Fibroblast of villous mesenchyme (primary cell): ENCODE results near the gene LTF. TPM values are rescaled to one million over a fixed set of nuclear protein-coding genes. Genes with fewer than 3 reads are reported as not detected.

Source experiments
- DNase-seq: peaks from one replicate; pipeline ENCODE4 v3.0.0-alpha.2; 2010; ENCODE audit warnings: low read depth
- H3K4me3 ChIP-seq: 2 replicates; pipeline ENCODE4 v1.5.1; 2011; ENCODE audit warnings: low read depth, mild to moderate bottlenecking, low read length
- total RNA-seq: library from RNA; depleted of rRNA; stranded (reverse); fragments of >200 nt; gene quantifications from 2 replicates; pipeline ENCODE4 v1.2.3, GENCODE V29; 2012
- TF ChIP-seq, protein P1 (sequence below): IDR thresholded peaks from 2 replicates; pipeline ENCODE4 v1.5.1; 2012; ENCODE audit warnings: low read depth, mild to moderate bottlenecking, low read length; ENCODE audit not compliant: insufficient read depth

Gene LTF
- total RNA-seq, 1 donor, result under 0.01 TPM

DNA sequence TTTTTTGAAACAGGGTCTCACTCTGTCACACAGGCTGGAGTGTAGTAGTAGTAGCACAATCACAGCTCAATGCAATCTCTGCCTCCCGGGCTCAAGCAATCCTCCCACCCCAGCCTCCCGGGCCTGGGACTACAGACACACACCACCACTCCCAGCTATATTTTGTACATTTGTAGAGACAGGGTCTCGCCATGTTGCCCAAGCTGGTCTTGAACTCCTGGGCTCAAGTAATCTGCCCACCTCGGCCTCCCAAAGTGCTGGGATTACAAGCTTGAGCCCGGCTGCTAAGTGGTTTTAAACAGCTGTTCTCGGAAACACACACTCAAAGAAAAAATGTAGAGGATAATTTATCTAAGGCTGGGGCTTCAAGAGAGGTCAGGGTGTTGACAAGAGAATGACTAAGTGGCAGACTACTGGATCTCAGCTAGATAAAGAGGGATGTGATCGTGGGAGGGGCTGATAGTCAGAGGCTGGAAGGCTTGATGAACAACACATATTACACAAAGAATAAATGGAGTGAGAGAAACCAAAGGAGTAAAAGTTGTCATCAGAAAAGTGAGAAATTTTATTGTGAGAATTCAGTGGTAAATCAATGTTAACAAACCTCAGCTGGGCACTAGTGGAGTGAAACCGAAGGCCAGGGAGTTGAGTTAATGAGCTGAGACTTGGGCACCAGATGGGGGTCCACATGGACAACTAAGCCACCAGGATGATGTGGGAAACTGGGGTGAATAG, 64.5 kb downstream of the LTF start:
- TF ChIP-seq, protein P1, sequence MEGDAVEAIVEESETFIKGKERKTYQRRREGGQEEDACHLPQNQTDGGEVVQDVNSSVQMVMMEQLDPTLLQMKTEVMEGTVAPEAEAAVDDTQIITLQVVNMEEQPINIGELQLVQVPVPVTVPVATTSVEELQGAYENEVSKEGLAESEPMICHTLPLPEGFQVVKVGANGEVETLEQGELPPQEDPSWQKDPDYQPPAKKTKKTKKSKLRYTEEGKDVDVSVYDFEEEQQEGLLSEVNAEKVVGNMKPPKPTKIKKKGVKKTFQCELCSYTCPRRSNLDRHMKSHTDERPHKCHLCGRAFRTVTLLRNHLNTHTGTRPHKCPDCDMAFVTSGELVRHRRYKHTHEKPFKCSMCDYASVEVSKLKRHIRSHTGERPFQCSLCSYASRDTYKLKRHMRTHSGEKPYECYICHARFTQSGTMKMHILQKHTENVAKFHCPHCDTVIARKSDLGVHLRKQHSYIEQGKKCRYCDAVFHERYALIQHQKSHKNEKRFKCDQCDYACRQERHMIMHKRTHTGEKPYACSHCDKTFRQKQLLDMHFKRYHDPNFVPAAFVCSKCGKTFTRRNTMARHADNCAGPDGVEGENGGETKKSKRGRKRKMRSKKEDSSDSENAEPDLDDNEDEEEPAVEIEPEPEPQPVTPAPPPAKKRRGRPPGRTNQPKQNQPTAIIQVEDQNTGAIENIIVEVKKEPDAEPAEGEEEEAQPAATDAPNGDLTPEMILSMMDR, result no peak
- no peak overlapping the region for H3K4me3 ChIP-seq
- peak; percentile 68 for DNase-seq

DNA sequence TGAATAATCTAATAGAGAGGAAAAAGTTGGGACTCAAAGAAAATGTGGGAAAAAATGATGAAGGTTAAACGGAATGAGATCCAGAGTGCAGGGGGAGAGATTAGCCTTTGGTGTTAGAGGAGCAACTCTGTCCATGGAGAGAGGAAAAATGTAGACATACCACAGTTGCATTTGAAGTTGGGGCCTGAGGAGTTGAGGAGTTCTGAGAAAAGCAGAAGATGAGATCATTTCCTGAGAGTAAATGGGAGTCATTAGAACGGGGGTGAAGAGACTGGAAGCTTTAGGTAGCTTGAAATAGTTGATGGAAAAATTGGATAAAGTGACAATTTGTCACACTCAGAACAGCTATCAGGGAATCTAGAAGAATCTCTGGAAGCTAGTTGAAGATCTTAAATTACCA, 65.1 kb downstream of the LTF start:
- TF ChIP-seq, protein P1, result no peak
- no peak for DNase-seq
- H3K4me3 ChIP-seq, result no peak overlapping the region

DNA sequence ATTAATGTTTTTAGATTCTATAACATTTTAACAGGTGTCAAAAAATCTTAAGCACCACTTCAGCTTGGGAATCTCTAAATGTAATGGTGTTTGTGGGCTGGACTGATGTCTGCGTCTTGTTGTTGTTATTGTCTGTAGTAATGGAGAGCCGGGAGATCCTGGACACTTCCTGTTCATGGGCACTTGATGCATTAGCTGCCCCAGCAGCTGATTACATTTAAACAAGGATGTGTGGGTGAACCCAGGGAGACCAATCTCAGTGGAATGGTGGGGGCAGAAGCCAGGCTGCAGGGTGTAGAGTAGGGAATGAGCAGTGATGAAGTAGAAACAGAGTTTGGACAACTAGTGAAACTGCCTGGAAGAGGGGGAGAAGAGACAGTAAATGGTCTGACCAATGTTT, 65.6 kb downstream of the LTF start:
- DNase-seq, result no peak
- H3K4me3 ChIP-seq, result no peak overlapping the region
- TF ChIP-seq, protein P1, result no peak

DNA sequence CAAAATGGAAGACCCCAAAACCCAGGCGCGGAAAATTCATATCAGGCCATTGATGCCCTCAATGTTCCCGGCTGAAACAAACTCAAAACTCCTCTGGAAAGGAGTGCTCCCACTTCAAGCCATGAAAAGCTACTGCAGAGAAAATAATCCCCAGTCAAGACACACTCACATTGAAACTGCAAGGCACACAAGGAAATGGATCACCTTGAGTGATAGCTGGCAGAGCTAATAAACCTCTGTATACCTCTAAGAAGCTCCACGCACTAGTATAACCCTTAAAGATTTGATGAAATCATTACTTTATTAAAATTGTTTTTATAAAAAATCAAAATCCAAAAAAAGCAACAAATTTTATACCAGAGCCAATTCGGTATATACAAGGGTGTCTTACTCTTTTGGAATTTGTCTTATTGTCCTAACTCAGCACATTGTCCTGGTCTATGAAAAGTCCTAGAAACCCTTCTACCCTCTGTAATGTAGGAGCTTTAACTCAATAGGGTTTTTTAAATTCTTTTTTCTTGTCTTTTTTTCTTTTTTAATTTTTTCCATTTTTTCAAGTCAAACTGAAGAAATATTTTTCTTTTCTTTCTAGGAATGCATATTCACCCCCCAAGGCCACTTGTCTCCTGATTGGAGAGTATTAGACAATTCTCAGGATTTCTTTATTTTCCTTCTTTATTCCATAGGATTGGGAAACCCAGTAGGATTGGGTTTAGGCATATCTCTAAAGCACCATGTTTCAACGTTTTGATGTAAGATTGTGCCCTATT, 66.3 kb downstream of the LTF start:
- TF ChIP-seq, protein P1, result no peak
- no peak for DNase-seq
- no peak overlapping the region for H3K4me3 ChIP-seq

DNA sequence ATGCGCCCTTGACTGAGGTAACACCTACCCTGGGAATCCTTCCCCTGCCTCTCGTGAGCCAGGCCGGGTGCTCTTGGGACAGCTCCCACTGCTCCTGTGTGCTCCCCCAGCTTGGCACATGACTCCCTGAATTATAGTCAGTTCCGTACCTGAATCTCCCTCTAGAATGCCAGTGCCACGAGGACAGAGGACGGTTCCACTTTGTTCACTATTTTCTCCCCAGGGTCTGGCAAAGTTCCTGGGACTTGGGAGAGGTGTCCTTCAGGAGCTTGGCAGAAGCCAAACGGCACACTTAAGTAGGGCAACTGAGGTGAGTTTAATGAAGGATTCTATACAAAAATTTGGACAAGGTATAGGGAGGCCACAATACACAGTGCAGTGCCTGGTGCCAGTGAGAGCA, 67.6 kb downstream of the LTF start:
- no peak for DNase-seq
- TF ChIP-seq, protein P1, result no peak
- no peak overlapping the region for H3K4me3 ChIP-seq

DNA sequence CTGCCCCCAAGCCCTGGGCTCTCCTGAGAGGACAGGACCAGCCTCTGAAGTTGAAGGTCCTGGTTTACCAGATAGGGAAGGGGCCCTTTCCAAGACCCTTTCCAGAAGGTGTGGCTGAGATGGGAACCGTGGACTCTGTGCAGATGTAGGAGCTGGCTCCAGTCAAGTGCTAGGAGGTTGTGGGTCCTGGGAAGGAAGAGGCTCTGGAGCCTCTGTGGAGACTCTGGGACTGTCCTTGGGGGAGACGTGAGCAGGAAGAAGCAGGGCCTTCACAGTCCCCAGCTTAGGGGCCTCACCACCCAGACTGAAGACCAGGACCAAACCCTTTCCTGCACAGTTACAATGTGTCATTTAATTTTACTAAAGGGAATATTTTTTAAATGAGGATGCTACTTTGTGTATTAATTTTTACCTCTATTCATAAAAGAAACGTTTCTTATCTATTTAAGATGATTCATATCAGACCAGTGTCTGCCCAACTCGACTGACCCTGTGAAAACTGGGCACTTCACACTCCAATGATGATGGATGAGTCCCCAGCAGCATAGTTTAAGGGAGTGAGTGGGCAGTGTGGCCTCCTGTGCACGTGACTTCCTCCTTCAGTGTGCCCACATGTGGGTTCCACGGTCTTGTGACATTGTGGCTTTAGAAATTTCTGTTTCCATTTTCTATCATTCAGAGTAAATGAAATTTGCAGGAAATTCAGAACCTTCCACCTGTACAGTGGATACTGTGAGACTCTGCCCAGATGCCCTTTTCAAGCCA, 68.8 kb downstream of the LTF start:
- DNase-seq, result no peak
- TF ChIP-seq, protein P1, result no peak
- H3K4me3 ChIP-seq, result no peak overlapping the region
